ENCODE data around the gene KCNJ4.
"Not testable (repeated sequence)": the region's sequence is repeated elsewhere in the genome, so short reads cannot be mapped to it uniquely, and the experiment has no call there.

Gene KCNJ4

DNA sequence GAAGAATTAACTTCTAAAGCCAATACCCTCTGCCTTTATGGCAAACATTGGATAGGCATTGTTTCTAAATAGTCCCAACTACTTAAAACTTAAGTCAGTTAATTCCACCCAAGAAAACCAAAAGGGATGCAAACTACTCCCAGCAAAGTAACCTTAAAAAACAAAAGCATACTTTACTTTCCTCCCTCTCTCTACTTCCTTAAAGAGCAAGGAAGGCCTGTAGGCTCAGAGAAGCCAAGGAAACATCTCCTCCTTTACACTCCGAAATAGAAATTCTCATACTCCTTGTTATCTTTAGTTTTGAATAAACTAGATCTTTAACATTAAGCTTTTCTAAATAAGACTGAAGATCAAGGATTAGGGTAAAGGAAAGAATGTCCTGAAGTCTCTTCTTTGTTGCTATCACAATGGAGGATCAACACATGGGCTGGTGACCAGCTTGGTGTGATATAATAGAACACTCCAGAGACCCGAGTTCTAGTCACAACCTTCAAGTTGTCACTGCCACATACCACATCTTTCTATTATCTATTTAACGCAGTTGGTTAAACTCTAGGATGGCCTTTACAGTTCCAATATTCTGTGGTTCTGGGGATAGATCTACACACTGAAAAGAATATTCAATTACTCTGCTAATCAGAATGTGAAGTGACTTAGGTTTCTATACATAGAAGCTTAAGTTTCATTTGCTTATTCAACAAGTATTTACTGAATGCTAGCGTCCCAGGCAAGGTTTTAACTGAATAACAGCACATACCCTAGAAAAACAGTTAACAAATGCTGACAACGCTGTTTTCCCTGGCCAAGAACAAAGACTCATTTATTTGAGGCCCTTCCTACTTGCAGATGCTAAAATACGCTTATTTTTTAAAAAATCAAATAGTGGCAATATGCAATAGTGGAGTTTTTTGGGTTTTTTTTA lies 66.2 kb downstream of the KCNJ4 start:
- DNase-seq (ENCODE audit: low read depth in 3 of 3, low spot score in 1 of 3), result not testable (repeated sequence)

GRCh38 chr22:38386918-38387317 lies 68.1 kb downstream of the KCNJ4 start:
- DNase-seq (ENCODE audit: low read depth in 3 of 3, low spot score in 1 of 3), result not testable (repeated sequence)

DNA sequence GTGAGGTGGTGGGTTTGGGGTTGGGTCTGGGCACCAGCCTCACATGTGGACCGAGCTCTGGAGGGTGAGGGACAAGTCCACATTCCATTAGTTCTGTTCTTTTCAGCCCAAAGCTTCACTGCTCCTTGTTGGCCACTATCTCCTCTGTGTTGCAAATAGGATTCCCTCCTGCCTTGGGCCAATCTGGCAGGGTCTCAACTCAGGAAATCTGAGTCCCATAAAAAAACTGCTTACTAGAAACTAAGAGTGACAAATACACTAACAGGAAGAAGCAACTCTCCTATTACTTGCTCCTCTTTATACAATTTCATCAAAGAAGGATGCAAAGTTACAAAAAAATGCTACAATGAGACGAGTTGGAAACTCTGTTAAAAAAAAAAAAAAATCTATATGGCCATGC lies 71.6 kb downstream of the KCNJ4 start:
- no peak for DNase-seq (ENCODE audit: low read depth in 3 of 3, low spot score in 1 of 3)

- DNase-seq (ENCODE audit: low read depth in 3 of 3, low spot score in 1 of 3), result not testable (repeated sequence)
These were observed 73.6 kb downstream of the KCNJ4 start for GRCh38 chr22:38381371-38381770.

All from stimulated activated CD4-positive, alpha-beta T cell treated with anti-CD3 and anti-CD28 coated beads, TNF-alpha, amount 100 ng/mL, for 1 hour (primary cell).